HG03442 (cell line): ENCODE data around the gene AUTS2.
A peak's percentile ranks its signal among the peaks of the same experiment; 100 is the strongest.

ENCODE experiments used
- ATAC-seq: cut with Tn5 transposase; IDR thresholded peaks from one replicate; pipeline ENCODE4 v1.9.1; 2021; ENCODE audit warnings: mild to moderate bottlenecking, moderate library complexity; ENCODE audit not compliant: unreplicated experiment

The AUTS2 gene

DNA sequence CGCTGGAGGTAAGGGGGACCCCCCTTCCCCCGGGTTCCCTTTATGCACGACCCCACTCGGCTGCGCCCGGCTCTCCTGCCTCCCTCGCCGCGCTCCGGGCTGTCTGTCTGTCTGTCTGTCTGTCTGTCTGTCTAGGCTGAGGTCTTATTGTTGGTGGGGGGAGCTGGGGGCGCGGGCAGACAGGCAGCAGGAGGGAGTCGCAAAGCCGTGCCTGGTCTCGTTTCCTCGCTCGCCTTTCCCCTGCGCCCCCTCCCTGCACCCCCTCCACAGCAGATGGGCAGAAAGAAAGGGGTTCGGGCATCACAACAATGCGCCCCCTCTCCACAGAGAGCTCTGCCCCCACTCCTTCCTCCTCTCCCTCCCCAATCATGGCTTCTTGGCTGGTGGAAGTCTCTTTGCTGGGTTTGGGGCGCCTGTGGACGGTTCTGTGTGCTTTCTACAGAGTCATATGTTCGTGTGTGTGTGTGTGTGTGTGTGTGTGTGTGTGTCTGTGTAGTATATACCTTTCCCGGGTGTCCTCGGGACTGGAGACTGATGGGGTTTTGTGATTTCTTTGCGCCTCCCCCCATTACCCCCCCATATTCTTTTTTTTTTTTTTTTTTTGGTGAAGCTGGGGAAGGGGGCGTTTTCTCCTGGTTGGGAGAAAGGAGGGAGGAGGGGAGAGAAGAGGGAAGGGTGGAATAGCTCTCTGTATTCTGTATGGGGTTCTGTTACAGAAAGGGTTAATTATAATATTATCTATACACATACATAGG lies 1.9 kb downstream of the AUTS2 start:
- ATAC-seq = no peak

DNA sequence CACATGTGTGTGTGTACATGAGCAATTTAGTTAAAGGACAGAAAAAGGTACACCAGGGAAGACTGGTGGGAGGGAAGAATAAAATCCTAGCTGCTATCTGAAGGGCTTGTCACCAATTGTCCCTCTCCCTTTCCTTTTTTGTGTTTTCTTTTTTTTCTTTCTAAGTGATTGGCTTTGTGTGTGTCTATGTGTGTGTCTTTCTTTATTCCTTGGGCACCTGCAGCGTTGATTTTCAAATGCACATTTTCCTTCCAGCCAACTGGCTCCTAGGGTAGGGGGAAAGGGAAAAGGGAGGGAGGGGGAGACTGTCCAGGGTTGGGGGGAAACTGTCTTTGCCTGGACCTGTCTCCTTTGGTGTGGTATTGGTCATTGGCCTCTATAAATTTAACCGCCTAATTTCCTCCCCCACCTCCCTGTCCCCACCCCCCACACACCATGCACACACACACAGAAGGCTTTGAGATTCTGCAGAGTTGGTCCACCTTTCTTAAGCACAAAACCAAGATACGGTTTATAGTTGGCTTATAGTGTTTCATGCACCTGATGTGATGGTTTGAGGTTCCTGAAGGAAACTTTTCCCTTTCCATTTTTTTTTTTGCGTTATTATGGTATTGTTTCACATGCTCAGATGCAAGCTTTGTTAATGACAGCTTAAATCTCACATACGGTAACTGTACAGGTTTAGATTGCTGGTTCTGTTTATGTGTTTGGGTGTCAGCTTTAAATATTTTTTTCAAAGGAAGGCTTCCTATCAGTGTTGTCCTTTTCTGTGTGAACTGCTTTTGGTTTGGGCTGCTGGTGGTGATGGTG lies 2.6 kb downstream of the AUTS2 start:
- ATAC-seq = no peak

- no peak for ATAC-seq
Observed at GRCh38 chr7:69602522-69602921, 4.2 kb downstream of the AUTS2 start.

DNA sequence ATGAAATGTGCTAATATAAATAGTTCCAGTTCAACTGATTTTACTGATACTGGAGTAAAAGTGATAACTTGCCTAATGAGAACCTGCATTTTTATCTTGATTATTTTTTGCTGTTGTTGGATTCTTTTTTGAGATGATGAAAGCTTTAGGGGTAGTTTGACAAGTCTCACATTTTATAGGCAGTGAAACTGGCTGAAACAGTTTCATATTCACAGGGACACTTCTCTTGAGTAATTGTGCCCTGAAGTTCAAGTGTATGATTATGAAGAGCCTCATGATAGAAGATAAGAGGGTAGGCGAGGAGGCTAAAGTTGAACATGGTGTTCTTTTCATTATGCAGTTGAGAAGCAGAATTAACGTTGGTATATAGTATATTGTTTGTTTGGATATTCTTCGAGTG lies 5.1 kb downstream of the AUTS2 start:
- ATAC-seq = no peak

GRCh38 chr7:69603937-69604494 lies 5.7 kb downstream of the AUTS2 start:
- ATAC-seq = peak; percentile 89

GRCh38 chr7:69605070-69605469 lies 6.8 kb downstream of the AUTS2 start:
- ATAC-seq = no peak

- ATAC-seq = no peak
Observed at GRCh38 chr7:69605546-69605945, 7.3 kb downstream of the AUTS2 start.

- no peak for ATAC-seq
Observed at GRCh38 chr7:69608049-69608448, 9.8 kb downstream of the AUTS2 start.

- ATAC-seq = no peak
Observed at GRCh38 chr7:69608878-69609277, 10.6 kb downstream of the AUTS2 start.

- ATAC-seq = no peak
Observed at GRCh38 chr7:69609541-69610373, 11.5 kb downstream of the AUTS2 start.

DNA sequence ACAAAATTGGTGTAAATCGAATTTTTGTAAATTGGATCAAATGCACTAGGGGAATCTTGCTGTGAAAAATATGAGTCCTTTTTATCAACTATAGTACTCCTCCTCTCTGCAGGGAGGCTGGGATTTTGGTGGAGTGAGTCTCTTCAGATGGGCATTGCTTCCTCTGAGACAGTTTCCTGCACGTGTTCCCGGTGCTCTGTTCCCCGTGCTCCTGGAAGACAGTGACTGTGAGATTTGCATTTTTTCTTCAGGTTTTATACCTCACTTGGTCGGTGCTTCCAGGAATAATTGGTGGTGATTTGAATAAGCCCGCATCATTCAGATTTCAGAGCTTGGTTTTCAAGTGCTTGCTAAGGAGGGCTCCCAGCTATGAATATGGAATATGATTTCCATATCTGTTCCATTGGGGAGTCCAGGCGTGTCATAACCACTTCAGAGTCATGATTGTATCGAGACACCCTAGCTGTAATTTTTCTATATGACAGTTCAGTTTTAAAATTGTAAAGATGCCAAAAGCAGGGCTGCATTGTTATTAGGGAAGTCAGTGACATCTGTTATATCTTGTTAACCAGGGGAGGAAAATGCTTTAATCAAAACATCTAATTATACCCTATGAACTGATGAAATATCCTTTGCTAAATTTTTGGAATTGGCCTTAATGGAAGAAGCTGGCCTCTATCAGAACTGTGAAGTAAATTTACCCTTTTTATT lies 12.3 kb downstream of the AUTS2 start:
- no peak for ATAC-seq

DNA sequence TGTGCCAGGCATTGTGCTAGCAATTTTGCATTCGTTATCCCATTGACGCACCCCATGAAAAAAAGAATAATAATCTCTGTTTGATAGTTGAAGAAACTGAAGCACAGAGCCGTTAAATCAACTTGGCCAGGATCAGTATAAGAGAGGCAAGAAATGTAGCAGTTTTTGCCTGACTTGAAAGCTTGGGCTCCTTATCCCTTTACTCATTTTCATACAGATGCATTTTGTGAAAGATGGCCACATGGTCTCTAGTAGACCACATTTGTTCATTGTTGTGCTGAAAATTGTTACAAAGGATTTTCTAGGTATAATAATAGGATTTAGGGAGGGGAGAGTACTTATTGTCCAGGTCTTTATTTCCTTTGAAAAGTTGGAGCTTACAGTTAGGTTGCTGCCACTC lies 14.7 kb downstream of the AUTS2 start:
- no peak for ATAC-seq

- no peak for ATAC-seq
Observed at GRCh38 chr7:69613846-69614245, 15.6 kb downstream of the AUTS2 start.

DNA sequence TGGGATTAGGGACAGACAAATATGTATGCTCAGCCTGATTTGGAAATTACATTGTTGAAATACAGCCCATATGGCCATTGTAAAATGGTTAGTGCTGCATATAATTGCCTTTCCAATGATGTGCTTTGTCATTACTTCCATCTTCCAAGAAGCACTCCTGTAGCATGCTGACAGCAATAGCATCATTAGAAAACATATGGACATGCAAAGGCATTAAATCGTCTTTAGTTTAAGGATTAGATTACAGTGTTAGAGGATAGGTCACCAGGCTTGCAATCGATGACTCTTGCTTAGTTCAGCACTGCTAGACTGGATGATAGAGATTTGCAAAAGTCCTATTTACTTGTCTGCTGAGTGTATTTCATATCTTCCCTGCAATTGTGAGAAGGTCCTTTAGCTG lies 17.4 kb downstream of the AUTS2 start:
- no peak for ATAC-seq

GRCh38 chr7:69617364-69617763 lies 19.1 kb downstream of the AUTS2 start:
- no peak for ATAC-seq

DNA sequence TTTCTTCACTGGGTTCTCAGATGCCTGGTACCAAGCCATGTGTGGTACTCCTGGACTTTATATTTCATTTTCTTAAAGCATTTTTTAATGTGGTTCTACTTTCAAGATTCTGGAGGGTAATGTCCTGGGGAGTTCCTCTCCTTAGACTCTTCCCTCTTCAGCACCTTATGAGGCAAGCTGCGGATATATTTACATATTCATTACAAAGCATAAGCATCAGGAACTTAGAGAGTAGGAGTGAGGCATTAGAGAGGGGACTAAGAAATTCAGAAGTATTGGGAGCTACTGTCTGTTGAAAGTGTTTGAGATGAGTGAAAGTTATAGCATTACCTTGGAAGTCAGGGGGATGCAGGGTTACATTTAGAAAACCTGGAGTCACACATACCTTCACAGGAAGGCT lies 20.8 kb downstream of the AUTS2 start:
- ATAC-seq = no peak

GRCh38 chr7:69619635-69620034 lies 21.4 kb downstream of the AUTS2 start:
- ATAC-seq = no peak

- ATAC-seq = no peak
Observed at GRCh38 chr7:69620063-69620462, 21.8 kb downstream of the AUTS2 start.

- no peak for ATAC-seq
Observed at GRCh38 chr7:69620650-69621049, 22.4 kb downstream of the AUTS2 start.

- ATAC-seq = no peak
Observed at GRCh38 chr7:69622014-69622835, 23.9 kb downstream of the AUTS2 start.
